ENCODE measurements around the gene ABCA5.

Gene ABCA5

DNA sequence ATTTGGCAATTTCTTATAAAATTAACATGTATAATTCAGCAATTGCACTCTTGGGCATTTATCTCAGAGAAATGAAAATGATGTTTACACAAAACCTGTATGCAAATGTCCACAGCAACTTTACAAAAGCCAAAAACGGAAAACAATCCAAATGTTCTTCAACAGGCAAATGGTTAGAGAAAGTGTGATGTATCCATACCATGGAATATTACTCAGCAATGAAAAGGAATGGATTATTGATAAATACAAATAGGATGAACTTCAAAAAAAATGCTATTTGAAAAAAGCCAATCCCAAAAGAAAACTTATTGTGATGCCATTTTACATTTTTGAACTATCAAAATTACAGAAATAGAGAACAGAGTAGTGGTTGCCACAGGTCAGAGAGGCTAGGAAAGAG, 61.1 kb downstream of the ABCA5 start:
- no peak for DNase-seq

DNA sequence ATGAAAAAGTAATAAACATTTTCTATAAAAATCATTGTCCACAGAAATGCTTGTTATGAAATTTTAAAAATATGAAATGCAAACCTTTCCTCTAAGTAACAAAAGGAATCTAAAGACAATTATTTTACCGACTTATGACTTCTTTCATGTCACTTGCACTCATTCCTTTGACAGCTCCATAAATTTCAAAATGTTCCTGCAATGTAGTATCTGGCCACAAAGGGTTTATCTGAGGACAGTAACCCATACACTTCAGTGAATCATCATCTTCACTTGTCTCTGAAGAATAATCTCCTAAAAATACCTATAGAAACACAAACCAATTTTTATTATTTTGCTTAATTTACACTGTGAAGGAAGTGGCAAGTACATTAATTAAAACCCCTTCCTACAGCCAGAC, 72.7 kb downstream of the ABCA5 start:
- no peak for DNase-seq

DNA sequence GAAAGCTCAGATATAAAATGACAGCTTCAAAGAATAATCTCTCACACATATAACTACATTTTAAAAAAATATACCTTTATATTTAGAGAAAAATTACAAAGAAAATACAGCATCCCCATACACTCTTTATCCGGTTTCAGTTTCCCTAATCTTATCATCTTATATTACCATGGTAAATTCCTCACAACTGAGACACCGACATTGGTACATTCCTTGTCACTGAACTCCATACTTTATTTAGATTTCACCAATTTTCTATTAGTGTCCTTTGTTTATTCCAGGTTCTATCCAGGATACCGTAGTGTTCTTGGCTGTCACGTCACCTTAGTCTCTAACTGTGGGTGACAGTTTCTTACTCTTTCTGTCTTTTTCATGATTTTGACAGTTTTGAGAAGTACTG, 76.3 kb downstream of the ABCA5 start:
- no peak for DNase-seq

DNA sequence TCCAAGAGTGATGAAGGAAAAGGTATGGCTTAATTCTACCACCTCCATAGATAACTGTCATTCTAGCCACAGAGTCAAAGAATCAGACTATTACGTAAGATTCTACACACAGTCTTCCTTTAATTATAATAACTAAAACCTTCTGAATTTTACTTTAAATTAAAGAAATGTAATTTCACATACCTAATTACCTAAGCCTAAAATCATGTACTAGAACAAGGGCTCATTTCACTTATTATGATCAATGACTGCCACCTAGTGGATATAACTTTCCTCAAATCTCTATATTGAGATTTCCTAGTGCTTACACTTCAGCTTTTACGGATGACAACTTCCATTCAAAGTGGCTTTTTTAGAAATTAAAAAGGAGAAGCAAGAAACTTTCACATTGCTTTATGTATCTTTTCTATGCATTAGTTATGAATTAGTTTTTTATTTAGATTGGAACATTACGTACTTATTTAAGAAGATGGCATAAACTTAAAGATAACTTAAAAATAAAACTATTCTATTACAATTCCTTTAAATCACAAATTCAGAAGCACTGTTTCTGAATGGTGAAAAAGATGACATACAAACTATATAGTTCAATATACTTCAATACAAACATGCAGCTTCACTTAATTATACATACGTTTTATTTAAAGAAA, 80.1 kb downstream of the ABCA5 start:
- peak; percentile 71 for DNase-seq

DNA sequence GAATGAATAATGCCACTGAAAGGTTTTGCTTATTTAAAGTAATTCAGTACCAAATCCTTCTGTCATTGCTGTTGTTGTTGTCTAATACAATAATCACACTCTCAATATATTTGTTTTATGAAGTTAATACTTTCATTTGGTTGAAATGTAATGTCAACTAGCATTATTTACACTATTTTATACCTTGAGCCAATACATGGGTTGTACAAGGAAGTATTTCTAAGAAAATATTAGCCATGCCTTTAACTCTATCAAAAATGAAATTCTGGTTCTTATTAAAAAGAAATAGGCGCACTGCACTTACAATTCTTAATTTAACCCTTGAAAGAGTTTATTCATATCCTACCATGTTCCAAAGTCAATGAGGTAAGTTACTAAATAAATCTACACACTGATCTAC, 80.7 kb downstream of the ABCA5 start:
- no peak for DNase-seq

DNA sequence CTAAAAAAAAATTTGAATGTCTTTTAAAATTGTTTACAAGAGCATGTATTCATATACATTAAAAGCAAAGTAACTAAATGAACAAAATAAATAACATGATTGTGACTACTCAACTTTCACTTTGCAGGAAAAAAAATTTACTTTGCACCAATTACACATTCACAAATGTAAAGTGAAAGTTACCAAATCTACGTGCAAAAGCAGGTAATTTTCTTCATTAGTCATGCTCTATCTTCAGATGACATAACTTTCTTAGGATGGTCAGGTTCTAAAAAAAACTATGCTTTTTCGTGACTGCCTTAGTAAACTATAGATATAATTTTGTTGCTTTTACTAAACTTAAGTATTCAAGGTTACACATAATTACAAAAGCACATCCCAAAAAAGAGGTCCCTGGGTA, 81.3 kb downstream of the ABCA5 start:
- DNase-seq, result no peak

DNA sequence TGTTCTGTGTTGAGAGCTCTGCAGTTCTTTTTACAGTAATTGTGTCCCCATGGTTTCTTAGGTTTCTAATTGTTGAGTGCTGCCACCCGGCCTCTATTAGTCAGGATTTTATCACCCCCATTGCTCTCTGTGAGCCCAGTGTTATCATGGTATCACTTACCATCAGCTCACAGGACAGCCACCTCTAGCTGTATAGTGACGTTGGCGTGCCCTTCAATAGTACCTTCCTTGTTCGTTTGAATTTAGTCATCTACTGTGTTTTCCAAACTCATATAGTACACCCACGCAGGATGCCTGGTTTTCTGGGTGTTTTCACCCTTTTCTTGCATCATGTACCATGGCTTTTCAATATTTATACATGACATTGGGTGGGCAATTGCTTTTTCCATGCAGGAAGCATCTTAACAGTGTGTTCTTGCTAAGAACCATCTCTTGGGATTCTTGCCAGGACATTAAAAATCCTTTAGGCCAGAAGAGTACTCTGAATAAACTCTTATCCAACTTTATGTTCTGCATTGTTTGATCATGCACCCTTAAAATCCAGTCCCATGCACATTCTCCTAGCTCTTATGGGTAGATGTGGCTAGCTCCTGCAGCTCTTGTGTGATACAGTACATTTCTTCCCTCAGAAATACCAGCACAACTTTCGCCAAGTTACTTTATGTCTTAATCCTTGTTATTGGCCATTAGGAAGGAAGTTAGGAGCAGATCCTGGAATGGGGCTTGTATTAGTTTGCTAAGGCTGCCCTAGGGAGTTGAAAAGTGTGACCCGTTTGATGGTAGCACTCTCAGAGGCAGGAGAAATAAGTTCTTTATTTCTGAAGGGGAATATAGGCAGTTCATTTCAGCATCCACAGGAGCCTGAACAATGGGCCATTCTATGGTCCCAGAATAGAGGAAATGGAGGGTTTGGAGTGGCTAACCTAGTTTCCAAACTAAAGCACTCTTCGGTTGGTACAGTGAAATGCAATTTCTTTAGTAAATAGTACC, 87.0 kb downstream of the ABCA5 start:
- DNase-seq, result no peak

DNA sequence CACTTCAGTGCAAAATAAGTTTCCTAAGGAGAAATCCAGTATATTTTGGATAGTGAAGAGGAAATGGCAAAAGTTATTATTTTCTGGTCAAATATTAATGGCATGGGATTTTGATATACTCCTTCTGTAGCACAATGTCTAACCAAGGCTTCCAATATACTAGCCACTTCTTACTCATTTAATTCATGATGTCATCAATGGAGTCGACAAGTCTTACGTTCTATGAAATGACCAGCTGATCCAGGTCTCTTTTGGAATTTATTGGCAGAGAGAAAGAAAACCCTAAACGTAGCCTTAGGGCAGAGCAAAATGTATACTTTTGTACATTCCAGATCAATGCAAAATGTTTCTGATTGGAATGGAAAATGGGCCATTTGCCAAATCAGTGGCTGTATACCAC, 90.0 kb downstream of the ABCA5 start:
- DNase-seq, result no peak

DNA sequence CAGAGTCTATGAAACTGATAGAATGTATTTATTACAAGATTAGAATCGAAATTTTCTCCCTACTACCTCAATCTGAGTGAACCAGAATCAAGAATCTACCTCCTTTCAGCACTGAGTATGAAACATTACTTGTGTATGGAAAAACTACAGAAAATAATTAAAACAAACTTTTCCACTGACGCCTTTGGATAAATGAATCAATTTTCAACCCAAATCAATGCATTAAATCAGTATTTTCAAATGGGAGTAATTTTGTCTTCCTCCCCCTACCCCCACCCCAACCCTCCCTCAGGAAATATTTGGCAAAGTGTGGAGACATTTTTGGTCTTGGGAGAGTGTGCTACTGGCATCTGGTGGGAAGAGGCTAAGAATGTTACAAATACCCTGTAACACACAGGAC, 90.5 kb downstream of the ABCA5 start:
- DNase-seq, result no peak

DNA sequence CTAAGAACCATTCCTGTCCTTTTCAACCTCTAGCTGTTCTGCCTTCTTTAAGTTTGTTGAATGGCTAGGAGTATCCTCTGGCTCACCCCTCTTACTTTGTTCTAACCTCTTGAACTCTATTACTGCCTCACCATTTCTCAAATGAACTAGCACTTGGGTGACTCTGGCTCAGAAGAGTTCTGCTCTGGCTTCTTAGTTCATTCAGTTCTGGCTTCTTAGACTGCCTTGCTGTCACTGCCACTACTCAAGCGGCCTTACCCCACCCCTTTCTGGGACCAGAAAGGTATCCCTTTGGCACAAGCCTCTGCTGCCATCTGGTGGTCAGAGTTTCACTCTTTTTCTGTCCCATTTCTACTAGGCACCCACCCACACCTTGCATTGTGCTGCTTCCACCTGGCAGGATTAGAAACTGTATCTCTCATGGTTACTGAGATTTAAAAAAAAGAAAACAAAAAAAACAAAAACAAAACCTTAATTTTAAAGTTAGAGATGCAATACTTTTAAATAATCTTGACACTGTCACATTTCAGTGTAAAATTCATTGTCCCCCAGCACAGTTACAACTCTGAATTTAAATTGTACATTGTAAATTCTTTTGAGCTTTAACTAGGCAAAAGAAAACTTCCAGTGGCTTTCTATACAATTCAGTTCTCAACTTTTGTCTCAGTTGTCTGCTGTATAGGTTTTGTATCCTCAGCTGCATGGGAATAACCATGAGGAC, 91.4 kb downstream of the ABCA5 start:
- DNase-seq, result peak; percentile 84

DNA sequence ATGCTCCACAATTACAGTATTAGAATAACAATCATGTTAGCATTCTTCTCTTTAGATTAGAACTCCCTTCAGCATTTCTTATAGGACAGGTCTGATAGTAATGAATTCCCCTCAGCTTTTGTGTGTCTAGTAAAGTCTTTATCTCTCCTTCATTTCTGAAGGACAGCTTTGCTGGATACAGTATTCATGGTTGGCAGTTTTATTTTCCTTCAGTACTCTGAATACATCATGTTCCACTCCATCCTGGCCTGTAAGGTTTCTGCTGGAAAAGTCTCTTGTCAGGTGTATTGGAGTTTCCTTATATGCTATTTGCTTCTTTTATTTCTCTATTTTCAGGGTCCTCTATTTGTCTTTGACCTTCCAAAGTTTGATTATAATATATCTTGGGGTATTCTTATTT, 94.3 kb downstream of the ABCA5 start:
- no peak for DNase-seq

DNA sequence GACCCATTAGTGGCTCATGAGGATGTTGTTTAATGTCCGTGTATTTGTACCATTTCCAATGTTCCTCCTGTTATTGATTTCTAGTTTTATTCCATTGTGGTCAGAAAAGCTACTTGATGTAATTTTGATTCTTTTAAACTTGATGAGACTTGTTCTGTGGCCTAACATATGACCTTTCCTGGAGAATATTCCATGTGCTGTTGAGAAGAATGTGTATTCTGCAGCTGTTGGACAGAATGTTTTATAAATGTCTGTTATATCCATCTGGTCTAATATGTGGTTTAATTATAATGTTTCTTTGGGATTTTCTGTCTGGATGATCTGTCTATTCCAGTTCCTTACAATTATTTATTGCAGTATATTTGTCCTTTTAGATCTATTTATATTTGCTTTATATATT, 95.4 kb downstream of the ABCA5 start:
- DNase-seq, result no peak

DNA sequence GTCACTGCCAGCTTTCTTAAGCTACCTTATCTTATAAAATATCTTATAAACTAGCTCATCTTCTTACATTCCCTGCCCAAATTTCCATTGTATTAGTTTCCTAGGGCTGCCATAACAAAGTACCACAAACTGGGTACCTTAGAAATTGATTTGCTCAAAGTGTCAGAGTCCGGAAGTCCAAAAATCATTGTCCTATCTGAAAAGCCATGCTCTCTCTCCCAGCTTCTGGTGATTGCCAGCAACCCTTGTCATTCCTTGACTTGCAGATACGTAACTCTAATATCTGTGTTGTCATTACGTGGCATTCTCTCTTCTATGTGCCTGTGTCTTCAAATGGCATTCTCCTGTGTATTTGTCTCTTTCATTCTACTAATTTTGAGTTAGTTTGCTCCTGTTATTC, 96.0 kb downstream of the ABCA5 start:
- DNase-seq, result no peak

DNA sequence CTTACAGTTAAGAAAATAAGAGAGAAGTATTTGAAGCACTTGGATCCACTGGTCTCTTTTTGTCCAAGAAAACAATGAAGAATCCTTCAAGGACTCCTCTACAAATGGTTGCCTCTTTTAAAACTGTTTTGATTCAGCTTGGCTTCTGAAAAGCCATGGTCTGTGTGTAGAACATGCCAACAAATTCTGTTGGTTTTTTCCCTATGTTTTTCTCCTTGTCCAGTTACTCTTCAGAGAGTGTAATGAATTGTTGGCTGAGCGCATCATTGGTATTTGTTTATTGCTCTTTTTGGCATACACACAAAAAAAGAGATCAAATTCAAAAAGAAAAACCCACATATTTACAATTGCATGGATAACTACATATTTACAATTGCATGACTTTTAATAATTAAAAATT, 98.4 kb downstream of the ABCA5 start, which contains the start of gene ABCA10:
Gene ABCA10, minus strand, starts transcription at position 249 of the 400 bp plus-strand sequence. CDS start 3,466 bp downstream, outside the sequence.
- no peak for DNase-seq

DNA sequence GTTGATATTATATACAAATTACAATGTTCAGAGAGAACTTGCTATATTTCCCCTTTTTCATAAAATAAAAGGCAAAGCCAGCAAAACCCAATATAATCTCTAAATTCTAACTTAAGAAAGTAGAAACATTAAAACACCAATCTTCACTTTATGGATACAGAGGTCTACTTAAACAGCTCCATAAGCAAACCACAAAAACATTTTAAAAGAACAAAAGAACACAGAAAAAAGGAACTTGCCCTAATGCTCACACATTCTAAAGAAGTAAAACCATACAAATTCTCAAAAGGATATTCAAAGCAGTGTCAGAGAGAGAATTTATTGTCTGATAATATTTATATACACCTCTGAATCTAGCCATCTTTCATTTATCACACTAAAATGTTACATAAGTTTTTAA, 98.9 kb downstream of the ABCA5 start:
- DNase-seq, result no peak

DNA sequence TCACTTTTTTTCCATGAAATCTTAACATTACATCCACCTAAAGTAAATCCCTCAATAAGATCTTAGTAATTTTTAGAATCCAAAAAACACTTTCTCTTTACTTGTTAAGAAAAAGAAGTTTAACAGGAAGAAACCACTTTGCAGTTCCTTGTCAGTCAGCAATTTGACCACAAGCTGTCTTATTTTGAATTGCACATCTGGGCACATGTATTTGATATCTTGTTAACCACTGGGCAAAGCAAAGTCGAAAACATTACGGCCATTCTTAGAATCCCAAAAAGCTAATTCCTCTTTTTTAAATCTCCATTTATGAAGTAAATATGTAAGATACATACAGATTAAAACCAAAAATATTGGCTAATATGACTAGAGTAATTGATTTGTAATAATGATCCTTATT, 99.4 kb downstream of the ABCA5 start:
- no peak for DNase-seq

DNA sequence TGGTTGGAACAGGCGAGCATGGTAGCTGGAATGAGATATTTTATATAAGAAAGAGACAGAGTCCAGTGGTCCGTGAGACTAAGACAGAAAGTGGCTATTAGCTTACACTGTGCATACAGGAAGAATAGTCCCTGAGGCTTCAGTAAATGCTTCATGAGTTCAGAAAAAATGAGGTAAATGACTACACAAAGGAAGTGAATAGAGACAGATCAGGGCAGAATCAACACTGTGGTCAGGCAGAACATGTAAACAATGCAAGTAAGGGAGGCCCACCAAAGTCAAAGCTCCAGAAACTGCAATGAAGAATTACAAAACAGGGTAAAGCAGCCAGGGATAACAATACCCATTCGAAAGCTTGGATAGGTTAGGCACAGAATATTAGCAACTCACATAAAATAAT, 103.1 kb downstream of the ABCA5 start:
- no peak for DNase-seq

DNA sequence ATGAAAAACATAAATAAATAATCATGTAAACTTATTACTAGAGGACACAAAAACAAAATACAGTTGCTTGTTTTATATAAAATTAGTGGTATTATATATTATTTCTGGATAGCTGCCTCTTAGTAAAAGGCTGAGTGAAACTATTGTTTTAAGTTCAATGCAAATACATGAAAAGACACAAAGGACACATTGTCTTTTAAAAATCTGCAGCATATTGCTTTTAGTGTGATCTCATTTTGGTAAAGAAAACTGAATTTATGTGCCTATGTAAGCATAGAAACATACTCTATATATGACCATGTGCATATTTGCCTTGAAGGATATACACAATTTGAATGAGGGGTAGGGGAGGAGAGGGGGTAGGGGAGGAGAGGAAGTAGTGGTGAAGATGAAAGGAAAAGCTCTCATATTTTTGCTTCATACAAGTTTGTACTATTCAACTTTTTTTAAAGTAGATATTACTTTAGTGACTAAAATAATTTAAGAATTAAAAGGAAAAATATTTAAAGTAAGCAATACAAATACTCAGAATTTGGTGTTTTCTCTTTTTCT, 104.2 kb downstream of the ABCA5 start:
- DNase-seq, result no peak

DNA sequence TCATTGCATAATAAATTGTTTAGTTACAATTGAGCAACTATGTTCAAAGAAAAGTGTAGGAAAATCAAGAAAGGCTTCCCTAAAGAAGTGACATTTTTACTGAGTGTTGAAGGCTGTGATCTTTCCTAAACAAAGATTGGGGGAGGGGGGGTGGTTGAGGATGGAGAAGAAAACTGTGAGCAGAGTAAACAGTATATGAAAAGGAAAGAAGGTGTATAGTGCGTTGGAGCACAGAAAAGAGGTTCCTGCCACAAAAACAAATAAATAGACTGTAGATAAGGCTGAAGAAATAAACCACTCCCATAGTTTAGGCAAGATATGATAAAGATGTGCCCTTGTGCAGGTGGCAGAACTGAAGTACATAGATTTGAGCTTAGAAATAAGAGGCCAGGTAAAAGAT, 106.8 kb downstream of the ABCA5 start:
- no peak for DNase-seq

DNA sequence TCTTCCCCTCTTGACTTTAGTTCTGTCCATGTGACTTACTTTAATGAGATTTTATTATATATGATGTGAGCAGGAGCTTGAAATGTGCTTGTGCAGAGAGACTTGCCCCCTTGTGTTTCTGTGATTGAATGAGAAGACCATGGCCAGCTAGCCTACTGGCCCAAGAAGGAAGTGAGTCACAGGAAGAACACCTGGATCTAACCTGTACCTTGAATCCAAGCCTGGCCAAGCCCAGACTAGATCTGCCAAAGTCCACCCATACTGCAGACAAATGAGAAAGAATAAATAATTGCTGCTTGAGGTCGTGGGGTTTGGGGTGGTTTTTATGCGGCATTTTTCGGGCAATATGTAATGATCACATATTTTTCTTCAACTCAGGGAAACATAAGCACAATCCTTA, 107.9 kb downstream of the ABCA5 start:
- DNase-seq, result no peak

DNA sequence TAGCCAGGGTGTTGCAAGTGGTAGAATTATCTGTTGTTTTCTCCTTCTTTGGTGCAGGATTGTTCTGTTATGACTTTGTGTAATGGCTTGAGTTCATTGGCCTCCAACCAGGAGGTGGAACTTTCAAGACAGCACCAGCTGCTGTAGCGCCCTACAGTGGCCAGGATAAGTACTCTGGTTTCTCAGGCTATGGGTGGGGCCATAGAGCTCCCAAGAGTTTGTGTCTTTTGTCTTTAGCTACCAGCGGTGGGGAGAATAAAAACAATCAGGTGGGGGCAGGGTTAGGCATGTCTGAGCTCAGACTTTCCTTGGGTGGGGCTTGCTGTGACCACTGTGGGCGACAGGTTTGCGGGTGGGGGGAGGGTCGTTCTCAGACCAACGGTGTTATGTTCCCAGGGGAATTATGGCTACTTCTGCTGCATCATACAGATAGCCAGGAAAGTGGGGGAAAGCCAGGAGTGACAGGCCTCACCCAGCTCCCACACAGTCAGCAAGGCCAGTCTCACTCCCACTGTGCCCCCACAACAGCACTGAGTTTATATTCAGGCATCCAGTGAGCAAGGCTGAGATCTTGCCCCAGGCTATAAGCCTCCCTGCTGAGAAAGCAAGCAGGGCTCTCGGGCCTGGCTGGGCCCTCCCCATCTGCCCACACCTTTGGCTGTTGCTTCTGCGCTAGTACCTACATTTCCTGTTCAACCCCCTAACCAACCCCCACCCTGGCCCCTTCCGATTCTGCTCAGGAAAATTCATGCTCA, 113.7 kb downstream of the ABCA5 start:
- no peak for DNase-seq

DNA sequence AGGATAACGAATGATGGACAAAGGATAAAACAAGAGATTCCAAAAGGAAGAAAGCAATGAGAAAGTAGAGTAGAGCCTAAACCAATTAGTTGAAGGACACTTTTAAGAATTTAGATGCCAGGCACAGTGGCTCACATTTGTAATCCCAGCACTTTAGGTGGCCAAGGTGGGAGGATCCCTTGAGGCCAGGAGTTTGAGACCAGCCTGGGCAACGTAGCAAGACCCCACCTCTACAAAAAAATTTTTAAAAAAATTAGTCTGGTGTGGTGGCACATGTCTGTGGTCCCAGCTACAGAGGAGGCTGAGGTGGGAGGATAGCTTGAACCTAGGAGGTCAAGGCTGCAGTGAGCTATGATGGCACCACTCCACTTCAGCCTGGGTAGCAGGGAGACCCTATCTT, 118.3 kb downstream of the ABCA5 start:
- no peak for DNase-seq

DNA sequence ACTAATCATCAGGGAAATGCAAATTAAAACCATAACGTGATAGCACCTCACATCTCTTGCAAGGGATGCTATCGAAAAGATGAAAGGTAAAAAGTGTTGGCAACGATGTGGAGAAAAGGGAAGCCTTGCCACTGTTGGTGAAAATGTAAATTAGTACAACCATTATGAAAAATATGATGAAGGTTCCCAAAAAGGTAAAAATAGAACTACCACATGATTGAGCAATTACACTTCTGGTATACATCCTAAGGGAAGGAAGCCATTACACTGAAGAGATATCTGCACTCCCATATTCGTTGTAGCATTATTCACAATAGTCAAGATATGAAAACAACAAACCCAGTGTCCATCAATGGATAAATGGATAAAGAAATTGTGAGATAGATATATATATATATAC, 119.8 kb downstream of the ABCA5 start:
- DNase-seq, result no peak

Data from midbrain (tissue), 1 donor.